IPS DF 4.7 (cell line): ENCODE results near the gene ISCU.
"Not testable (repeated sequence)": the region's sequence is repeated elsewhere in the genome, so short reads cannot be mapped to it uniquely, and the experiment has no call there.

Source experiments
- DNase-seq: peaks from one replicate; pipeline ENCODE4 v3.0.0-alpha.2; 2013; ENCODE audit warnings: low spot score; ENCODE audit errors: extremely low read depth

ISCU gene

DNA sequence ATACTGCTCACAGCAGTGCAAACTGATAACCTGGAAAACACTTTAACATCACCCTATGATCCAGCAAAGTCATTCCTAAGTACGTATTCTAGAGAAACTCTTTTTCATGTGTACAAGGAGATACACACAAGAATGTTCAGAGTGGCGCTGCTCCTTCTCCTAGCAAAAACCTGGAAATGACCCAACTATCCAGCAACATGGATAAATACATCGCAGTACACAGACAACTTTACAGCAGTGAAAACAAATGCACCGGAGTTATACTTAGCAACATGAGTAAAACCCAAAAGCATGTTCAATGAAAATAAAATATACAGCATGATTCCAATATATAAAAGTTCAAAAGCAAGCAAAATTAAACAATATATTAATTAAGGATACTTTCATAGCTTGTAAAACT lies 20.1 kb upstream of the ISCU start:
- no peak for DNase-seq

DNA sequence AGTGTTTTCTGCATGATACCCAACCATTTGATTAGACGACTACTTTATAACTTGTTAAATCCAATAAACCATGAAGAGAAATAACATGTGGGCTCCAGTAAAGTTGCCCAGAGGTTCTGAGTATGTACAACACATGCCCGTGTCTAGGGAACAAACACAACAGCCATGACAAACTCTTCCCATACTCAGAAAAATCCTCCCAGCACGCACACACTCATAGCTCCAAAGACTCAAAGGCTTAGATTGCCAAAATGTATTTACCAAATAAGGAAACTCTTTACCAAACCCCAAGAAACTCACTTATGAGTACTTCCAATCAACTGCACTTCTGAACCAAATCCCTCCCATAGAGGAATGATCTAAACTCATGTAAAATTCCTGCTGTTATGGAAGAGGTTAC lies 18.7 kb upstream of the ISCU start:
- no peak for DNase-seq

DNA sequence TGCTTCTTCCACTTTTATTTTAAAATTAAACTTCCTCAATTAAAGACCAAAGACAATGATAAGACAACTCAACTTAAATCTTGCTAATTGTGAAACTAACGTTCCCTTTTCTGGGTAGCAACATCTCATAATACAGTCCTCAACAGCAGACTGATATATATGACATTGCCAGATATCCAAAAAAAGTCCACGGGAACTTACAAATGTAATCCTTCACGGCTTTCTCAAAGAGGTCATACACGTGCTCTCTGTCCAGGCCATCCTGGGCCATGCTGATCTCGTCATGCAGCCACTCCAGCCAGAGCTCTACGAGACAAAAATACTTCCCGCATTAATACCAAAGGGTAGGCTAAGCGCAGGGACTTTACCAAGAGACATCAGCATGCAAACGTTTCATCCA lies 14.7 kb upstream of the ISCU start:
- no peak for DNase-seq

DNA sequence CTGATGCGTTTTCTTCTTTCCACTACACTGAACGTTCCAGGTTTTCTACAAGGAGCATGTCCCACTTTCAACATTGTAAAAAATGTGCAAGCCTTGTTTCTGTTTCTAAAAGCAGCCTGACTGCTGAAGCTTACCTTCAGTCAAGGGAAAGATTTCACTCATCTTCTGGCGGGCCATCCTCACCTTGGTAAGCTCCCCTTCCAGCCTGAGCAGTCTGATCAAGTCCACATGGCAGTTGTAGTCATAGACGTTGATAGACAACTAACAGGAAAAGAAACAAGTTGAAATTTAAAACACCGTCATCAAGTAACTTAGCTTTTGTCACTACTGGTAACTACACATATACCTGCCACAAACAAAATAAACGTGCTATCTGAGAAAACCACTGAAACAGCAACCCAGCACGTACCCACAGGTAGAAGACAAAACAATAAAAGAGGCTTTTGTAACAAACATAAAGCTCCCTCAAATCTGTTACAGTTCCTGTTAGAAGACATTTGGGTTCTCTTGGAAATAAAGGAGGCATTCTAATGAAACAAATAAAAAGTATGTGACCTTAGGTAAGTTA lies 13.4 kb upstream of the ISCU start:
- DNase-seq: no peak

DNA sequence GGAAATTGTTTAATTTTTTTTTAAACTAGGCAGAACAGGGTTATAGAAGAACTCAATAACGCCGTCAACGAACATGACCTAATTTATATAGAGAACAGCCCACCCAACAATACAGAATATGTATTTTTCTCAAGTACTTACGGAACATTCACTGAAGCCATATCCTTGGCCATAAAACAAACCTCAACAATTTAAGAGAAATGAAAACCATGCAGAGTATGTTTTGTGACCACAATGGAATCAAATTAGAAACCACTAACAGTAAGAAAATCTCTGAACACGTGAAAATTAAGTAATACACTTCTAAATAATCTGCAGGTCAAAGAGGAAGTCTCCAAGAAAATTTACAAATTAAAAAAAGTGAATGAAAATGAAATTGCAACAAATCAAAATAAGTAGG lies 10.9 kb upstream of the ISCU start:
- no peak for DNase-seq

DNA sequence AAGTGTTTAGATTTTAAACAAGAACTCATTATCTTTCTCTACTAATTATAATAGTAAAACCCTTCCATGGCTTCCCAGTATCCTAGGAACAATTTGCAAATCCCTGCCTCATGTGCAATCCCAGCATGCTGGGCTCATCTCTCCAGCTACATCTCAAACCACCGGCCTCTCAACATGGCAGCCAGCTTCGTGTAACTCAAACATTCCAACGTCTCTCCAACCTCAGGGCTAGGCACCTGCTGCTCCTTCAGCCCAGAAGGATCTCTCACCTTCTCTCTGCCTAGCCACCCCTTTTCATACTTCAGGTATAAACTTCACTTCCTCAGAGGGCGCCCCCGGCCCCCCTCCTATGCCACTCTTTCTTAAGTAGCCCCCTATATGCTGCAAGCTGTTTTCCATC lies 8.6 kb upstream of the ISCU start:
- no peak for DNase-seq

DNA sequence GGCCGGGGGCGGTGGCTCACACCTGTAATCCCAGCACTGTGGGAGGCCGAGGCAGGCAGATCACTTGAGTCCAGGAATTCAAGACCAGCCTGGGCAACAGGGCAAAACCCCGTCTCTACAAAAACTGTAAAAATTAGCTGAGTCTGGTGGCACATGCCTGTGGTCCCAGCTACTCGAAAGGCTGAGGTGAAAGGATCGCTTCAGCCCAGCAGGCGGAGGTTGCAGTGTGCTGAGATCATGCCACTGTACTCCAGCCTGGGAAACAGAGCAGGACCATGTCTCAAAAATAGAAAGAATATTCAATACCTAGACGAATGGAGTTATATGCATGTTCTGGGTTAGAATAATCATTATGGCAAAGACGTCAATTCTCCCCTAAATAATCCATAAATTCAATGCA lies 7.0 kb upstream of the ISCU start:
- not testable (repeated sequence) for DNase-seq

DNA sequence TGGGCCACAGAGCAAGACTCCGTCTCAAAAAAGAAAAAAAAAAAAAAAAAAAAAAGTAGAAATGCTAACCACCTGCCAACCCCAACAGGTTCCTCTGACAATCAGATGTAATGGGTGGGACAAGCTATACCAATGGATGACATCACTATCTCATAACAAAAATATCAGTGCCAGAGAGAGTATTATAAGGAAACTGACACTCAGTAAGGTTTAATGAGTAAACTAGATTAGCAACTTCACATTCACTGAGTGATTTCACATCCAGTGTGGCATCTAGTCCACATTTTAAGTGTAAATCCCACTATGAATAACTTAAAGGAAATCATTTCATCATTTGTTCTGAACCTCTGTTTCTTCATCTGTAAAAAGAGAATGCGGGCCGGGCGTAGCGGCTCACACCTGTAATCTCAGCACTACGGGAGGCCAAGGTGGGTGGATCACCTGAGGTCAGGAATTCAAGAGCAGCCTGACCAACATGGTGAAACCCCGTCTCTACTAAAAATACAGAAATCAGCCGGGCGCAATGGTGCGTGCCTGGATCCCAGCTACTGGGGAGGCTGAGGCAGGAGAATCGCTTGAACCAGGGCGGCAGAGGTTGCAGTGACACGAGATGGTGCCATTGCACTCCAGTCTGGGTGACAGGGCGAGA lies 3.3 kb upstream of the ISCU start:
- DNase-seq: no peak

DNA sequence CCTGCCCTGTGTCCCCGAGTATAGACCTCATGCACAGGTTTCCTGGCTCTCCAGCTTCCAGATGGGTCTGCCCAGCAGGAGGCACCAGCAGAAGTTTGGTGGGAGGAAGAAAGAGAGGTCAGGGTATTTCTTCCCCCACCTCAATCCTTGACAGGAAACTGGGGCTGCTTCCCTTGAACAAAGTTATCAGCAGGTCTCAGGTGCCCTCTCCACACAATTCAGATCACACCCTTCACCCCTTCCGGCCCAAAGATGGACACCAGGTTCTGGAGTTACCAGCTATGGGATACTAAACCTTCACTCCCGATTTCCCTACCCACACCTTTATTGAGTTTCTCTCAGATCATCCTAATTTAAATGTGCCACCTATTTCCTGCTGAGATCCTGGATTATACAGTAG lies 2.6 kb upstream of the ISCU start:
- no peak for DNase-seq

DNA sequence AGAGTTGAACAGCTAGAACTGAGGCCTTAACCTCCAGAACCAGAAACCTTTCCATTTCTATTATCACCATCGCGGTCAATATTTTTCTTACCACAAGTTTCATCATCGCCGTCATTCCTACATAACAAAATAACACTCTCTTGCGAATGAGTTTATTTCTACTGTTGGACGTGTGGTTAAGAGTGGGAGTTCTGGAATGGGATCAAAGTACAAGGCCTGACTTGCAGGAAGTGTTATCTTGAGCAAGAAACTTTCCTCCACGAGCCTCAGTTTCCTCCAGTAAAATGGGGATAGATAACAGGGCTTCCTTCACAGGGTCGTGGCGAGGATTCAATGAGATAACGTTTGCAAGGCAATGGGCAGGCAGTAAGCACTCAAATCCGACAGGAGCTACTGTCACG lies 2.1 kb upstream of the ISCU start:
- DNase-seq: no peak

DNA sequence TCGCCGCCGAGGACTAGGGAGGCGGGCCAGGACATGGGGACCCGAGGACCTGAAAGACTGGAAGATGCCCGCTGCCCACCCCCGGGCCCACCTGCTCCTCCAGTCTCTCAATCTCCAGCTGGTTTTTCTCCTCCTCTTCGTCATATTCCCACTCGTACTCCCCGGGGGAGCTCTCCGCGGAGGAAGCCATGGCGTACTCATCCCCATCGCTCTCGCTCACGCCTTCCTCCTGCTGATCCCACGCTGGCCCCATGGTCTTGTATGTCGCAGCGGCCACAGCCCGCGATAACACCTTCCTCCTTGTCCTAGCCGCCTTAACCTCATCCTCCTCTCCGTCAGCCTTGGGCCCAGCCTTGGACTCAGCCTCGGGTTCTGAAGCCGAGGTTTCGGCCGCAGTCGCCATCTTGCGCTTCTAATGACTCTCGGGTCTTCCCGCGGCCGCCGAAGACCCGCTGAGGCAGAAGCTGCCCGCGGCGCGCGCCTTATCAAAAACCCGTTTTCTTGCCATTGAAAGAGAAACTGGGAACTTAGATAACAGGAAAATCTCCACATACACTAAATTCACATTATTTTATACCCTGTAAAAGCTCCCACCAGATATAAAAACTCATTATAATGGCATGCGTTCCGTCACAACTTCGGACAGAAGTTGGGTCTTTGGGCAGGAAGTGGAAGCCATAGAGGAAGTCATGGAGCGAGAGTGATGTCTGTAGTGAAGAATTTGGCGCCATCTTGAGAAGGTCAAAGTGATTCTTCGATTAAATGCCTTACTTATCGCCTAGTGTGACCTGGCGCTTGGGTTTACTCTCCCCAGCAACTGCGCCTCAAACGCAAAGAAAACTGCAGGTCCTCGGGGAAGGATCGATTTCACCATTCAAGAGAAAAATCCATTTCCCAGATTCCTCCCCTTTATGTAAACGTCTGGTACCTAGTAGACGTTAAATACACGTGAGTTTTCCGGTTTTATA lies 1.4 kb upstream of the ISCU start, which contains the start of gene SART3:
TSS of gene SART3 (minus strand) at position 422 of the 968 bp plus-strand sequence. CDS start at position 403, 19 bp downstream.
- DNase-seq: peak; percentile 97

DNA sequence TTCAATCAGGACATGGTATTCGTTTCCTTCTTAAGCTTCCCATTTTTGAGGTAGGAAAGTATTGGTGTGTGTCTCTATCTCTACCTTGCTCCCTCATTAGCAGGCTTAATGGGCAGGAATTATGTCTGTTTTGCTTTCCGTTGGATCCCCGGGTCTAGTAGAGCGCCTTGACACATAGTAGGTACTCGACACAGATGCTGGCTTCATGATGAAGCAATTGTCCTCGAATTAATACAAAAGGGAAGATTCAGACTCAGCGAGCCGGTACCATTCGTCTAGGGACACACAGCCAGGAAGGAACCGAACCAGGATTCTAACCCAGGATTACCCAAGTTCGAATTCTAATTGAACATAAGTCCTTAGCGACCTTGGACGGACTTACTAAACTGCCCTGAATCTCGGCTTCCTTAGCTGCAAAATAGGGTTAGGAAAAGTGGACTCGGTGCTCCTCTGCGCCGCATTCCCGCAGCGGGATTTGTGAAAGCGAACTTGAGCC lies 496 bp upstream of the ISCU start:
- DNase-seq: no peak

DNA sequence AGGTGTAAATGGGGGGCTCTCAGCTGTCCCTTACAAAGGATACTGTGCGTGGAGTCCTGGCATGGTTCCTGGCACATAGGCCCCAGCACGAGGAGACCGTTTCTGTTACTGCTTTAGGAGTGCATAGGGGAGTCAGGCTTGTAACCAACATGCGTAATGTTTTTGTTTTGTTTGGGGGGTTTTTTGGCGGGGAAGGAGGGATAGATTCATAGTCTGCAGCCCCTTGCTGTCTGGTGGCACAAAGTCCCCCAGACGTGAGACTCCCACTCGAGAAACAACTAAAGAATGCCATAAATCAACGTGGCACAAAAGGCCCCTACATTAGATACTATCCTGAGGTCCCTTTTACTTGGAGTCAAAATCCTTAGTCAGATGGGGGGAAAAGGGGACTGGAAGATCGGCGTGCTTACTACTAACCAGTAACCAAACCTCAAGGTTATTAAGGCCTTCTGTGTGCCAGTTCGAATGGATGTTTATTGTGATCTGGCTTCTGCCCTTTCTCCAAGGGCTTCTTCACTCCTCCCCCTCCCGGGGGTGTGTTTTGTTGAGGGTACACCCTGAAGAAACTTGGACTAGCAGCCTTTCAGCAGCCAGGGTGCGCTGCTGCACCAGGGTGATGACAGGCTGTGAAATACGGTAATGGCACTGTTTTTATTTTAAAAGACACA lies 874 bp downstream of the ISCU start:
- no peak for DNase-seq

DNA sequence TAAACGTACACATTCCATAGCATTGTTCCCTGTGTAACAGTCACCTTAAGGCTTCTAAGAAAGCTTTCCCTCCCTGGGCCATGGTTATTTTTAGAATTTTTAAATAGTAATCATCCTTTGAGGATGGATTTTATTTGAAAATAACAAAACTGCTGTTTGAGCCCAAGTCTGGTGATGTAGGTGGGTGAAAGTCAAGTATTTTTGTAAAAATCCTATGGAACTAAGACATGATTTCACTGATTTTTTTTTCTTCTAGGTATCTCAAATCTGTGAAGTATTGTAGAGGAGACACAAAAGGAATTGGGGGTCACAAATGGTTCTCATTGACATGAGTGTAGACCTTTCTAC lies 1.4 kb downstream of the ISCU start:
- no peak for DNase-seq

DNA sequence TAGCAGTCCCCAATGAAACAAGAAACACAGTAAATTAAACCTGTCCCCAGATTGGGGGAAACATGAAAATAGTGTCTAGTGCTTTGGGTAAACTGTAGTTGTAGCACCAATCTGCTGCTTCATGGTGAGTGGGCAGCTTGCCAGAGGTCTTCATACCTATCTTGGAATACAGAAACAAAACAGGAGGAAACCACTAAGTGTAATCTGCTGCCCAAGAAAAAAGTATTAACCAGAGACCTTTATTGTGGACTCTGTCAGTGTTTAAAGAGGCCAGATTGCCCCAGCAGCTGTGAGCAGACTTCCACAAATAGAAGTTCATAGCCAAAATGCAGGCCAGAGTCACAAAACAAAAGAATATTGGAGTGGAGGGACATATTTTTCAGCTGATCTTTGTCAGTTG lies 2.3 kb downstream of the ISCU start:
- no peak for DNase-seq

DNA sequence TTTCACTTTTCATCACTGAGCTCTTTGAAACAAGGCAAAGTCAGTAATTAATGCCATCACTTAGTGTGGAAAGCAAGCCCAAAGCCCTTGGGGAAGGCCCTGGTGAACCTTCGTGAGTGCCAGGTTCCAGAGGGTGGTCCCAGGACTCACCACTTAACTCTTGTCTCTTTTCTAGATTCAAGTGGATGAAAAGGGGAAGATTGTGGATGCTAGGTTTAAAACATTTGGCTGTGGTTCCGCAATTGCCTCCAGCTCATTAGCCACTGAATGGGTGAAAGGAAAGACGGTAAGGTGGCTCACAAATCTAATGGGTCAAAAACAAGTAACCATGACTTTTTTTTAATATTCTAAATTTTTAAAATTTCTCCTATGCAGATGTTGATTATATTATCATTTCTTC lies 2.8 kb downstream of the ISCU start:
- no peak for DNase-seq

DNA sequence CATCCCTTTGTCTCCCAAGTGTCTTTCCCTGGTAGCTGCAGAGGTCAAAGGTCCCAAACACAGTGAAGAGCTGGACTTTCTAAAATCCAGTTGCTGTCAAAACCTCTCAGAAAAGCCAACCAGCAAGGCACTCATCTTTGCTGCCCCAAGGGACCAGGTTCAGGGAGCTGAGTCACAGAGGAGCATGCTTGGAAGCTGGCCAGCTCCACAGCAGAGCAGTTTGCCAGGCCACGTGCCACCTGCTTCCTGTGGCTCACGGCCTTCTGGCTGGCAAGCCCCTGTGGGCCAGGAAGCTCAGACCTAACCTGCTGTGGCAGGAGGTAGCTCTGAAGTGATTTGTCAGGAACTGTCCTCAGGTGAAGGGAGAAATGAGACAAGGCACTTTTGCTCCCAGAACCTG lies 3.6 kb downstream of the ISCU start:
- no peak for DNase-seq

DNA sequence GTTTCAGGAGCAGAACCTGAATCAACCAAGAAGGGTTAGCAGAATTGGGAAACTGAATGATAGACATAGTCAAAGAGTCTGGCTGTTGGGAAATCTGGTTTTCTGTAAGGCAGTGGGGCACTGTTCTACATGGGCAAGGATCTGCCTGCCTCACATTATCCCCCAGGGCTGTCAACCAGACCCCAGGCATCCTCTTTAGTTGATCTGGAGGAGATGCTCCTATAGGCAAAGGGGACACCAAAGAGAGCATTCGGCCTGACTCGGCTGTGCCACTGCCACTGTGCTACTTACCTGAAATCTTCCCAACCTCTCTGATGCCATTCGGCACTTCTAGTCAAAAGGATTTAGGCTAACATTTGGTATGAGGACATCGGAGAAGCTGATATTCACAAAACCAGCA lies 4.1 kb downstream of the ISCU start:
- DNase-seq: no peak

DNA sequence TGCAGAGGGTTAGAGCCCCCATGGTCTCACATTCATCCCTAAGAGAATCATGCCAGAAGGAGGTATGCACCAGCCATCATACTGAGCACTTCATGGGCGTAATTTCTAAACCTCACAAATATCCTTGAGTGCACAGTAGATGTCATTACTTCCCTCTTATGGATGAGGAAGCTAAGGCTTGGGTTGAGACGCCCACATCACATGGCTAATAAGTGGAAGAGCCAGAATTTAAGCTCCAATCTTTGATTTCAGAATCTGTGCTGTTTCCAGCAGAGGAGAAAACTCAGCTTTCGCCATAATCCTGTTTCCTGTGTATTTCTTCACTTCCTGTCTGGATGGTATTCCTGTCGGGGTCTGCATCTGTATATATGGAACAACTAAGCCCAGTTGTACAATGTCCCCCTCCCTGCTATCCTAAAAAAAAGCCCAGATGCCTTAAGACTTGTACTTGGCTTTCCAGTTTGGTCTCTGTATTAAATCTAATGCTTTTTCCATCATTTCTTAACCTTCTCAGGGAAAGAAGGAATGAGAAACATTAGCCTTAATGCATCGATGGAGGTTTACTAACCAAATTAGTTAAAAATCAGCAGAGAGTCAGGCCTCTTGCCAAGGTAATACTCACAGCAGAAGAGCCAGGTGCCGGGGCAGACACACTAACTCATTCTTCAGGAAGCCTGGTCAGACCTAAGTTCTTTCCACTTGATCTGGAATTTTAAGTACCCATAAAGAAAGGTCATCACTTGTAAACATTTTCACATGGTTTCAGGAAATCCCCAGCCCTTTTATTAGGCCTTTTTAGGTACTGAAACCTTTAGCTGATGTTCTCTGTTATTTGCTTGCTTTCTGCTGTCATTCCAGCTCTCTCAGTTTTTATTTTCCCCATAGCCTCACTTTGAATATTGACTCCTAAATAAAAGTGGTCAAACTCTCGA lies 5.3 kb downstream of the ISCU start:
- no peak for DNase-seq

DNA sequence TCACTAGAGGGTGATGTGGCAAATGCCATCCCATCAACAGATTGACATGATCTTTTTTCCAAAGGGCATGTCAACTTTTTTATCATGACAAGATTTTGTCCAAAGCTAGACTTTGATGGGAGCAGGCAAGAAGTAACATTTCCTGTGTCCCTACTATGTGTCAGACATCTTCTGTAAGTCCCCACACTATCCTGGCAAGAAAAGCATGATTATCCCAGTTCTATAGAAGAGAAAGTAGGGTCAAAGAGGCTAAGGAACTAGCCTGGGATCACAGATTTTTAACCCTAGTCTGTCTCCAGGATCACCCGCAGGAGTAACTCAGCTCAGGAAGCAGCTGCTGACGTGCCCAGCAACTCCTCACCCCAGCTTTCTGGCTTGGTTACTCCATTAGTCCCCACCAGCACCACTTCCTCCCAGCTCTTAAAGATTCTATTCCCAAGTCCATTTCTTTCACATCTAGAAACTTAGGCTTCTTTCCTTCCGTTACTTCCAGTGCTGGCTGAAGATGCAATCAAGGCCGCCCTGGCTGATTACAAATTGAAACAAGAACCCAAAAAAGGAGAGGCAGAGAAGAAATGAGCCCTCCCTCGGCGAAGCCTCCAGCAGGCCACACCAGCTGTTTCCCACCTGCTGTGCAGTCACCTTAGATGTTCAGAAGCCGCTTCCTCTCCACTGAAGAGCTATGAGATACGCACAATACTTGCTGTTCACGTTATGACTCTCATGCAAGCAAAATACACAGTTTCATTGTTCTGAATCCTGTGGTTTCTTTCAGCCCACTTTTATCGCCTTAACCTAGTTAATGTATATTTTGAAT lies 6.2 kb downstream of the ISCU start:
- DNase-seq: no peak
